ENCODE data around the gene MAPRE2. TPM values are rescaled to one million over a fixed set of nuclear protein-coding genes. Genes with fewer than 3 reads are reported as not detected.

MAPRE2 gene
- total RNA-seq, 1 donor from 2014 or later, result 42.6 TPM

DNA sequence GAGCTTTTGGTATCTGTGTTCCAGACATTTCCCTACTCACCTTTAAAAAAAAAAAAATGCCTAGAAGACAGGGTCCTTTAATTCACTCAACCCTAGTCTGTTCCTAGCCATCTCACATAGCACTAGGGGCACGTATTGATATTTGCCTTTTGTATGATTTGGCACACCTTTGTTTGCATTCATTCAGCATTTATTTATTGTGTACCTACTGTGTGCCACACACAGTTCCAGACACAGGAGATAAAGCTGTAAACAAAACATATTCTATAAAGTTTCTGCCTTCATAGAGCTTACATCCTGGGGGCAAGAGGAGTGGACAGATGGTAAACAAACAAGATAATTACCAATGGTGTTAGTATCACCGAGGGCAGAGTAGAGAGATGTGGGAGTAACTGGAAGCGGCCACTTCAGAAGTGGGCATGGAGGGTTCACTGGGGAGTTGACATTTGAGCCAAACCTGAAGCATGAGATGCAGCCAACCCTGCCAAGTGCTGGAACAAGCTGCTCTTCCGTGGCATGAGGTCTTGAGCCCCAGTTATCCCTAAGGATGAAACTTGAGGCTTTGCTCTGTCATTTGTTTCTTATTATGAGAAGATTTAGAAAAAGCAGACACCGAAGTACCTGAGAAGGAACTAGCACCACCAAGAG is 18.2 kb downstream of the MAPRE2 start:
- intact Hi-C loops (cut with micrococcal nuclease), result no loop called here

DNA sequence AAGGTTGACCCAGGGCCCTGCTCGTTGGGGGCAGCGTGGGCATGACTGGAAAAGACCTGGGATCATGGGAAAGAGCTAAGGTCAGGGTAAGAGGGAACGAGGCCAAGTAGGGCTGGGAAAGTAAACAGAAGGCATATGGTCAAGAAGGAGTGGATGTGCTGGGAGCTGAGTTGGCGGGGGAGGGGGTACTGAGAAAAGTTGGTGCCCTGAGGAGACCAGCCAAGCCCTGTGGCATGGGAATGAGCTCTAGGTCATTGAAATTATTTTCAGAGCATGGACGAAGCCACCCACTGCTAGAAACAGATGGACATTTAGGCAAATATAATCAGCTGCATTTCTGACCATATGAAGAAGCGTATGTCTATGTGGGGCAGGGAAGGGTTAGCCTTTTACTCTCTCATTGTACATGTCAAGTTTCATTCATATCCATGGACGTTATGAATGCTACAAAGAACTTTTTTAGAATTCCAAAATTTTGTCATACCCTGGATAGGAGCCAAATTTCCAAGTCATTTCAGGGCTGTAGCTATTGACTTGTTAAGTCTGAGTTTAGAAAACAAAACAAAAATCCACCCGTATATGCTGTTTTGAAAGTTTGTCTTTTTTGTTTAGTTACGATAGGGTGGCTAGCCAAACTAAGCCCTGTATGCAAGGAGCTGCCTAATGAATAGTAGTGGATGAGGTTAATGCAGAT is 19.1 kb downstream of the MAPRE2 start:
- intact Hi-C loops (cut with micrococcal nuclease), result no loop called here

DNA sequence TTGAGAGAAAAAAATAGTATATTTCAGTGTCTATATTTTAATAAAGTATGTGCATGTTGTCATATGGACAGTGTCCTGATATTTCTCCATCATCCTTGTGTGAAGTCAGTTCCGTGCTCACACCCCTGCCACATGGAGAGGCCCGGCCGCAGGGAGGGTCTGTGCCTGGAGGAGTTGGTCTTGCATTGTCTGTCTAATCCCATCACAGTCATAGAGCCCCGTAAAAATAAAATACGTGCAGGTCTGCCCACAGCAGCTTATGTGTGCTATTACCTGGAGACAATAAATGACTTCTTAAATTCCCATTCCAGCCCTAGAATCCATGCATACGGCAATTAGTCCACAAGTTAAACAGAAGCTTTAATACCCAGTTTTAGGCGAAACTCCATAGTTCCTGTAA is 20.1 kb downstream of the MAPRE2 start:
- intact Hi-C loops (cut with micrococcal nuclease), result no loop called here

DNA sequence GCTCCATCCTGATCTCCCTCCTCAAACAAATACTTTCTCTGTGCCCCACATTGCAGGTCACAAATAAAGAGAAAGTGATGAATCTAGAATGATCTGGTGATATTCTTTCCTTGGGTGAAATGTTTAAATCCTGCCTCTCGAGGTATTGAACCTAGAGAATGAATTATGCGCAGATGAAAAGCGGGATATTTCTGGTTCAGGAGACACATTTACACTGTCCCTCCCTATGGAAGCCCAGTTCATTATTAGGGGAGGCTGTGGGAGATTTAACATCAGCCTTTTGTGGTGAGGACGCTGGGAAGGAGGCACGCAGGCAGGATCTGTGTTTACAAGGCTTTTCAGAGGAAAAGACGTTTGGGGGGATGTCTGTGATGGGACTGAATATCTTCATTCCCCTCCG is 20.6 kb downstream of the MAPRE2 start:
- intact Hi-C loops (cut with micrococcal nuclease), result no loop called here

DNA sequence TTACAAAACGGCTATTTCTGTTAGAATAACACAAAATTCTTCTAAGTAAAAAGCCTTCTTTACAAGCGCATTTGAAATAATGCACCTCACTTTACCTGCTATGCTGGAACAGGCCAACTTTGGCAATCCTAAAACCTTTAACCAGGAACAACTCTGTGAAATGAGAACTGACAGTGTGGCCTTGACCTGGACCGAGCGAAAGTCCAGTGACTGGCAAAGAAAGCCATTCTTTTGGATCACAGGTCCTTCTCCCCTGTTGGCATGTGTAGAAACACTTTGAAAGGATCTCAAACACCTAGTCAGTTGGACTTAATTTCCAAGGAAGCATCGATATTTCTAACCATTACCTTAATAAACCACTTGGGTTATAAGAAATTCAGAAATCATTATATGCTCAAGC is 21.2 kb downstream of the MAPRE2 start:
- intact Hi-C loops (cut with micrococcal nuclease), result no loop called here

DNA sequence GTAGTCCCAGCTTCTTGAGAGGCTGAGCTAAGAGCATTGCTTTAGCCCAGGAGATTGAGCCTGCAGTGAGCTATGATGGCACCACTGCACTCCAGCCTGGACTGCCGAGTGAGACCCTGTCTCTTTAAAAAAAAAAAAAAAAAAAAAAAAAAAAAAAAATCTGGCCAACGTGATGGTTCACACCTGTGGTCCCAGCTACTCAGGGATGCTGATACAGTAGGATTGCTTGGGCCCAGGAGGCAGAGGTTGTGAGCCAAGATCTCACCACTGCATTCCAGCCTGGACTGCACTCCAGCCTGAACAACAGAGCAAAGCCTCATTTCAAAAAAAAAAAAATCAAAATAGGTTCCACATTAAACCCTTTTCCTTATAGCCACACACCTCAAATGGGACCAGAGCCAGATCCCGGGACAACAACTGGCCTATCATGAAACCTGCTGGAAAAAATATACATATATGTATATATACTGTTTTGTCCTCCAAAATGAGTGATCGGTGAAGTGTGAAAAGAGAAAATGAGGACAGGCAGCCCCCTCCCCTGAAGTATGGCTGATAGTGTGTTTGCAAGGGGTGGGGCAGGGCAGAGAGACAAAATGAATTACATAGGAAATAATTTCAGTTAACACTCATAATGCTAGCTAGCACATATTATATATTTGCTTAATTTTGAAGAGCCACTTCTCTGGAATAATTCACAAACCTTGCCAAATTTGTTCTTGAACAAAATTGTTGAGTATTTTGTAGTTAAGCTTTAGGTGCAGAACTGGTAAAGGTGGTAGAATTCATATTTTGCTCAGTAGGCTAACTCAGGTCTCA is 22.9 kb downstream of the MAPRE2 start:
- intact Hi-C loops (cut with micrococcal nuclease), result no loop called here

DNA sequence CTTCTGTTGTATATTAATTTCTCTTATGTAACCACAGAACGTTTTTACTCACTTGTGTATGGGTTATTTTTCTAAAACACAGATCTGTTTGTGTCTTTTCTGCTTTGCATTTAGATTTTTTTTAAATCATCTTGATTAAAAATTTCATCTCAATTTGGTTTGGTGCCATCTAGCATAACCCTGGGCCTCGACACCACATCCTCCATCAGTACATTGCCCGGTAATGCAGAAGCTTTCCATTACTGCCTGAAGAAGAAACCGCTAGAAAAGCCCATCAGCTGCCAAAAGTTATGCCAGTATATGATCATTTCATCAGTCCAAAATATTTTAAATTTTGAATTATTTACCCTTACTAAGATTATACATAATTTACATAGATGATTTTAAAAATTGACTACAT is 26.2 kb downstream of the MAPRE2 start:
- intact Hi-C loops (cut with micrococcal nuclease), result no loop called here

DNA sequence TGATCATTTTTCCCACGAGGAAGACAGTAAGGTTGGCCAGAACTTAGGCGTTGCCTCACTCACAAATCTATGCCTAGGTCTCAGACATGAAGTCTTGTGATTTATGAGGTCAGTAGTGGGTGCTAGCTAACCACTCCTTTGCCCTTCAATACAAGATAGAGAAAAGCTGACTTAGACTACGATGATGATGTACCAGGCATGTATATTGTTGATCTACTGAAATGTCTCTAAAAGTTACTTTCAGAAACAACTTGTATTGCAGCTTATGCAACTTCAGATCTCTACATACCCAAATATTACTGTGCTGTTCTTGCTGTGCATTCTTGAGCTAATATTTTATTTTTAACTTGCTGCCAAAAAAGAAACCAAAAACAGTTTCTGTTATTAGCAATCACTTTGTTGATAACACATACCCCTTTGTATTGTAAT is 30.6 kb downstream of the MAPRE2 start:
- intact Hi-C loops (cut with micrococcal nuclease), result no loop called here

DNA sequence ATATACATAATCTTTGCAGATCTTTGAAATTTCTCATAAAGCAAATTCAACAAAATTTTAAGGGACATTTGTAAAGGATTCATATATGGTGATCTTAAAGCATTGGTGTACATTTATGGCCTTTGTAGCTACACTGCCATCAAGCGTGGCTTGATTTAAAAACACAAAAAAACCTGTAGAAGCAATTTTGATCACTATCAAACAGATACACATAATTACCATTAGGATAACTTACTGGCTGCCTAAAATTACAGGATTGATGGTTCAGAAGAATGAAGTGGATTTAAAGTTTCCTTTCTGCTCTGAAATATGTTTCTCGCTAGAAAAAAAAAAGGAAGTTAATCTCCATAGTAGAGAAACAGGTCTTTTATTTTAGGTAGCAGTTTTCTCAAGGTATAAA is 31.4 kb downstream of the MAPRE2 start:
- intact Hi-C loops (cut with micrococcal nuclease), result no loop called here

DNA sequence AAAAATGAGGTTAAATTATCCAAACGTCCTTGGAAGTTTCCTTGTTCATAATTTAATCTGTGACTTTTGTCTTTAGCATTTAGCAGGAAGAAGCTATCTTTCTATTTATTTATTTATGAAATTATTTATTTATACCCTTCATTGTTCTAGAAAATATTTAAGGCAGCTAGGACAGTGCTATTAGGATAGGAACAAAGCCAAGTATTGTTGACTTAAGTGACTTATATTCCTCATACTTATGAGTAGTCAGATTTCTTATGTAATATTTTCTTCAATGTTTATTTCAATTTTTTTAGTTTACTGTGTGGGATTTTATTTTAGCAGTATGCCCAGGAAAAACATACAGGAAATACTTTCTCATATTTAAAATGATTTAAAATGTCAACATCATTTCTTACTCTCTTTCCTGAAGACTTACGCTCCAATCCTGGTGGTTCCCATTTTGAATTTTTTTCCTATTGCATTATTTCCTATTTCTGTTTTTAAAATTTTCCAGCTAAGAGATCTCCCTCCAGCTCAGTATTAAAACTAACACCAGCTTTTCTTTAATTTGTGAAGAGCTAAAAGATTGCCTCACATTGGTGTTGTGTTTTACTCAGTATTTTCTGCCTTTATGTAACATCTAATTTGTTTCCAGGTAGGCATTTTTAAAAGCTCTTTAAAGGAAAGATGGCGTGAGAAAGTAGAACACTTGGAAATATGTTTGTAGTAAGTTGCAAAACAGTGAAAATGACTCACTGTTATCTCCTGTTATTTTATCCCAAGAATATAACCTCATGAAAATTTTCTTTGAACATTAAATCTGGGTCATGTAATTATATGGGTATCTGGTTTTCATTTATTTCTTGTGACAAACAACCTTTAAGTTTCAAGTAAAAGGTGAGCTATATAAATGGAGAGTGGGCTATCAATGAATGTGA is 32.2 kb downstream of the MAPRE2 start:
- intact Hi-C loops (cut with micrococcal nuclease), result no loop called here

DNA sequence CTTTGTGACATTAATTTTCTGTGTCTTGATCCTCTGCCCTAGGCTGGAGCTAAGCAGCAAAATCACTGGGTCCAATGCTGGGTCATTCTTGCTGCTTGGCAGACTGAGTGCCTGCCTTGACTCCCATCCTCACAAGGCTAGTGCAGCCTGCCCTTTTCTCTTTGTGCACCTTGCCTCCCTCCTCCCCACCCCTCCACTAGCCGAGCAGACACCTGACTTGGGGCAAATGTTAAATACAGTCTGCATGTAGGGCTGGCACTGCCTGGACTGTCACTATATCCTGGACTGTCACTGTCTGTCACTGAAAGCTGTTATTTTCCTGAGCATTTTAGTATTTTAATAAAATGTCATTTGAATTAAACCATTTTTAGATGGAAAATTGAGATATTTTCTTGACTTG is 33.4 kb downstream of the MAPRE2 start:
- intact Hi-C loops (cut with micrococcal nuclease), result no loop called here

DNA sequence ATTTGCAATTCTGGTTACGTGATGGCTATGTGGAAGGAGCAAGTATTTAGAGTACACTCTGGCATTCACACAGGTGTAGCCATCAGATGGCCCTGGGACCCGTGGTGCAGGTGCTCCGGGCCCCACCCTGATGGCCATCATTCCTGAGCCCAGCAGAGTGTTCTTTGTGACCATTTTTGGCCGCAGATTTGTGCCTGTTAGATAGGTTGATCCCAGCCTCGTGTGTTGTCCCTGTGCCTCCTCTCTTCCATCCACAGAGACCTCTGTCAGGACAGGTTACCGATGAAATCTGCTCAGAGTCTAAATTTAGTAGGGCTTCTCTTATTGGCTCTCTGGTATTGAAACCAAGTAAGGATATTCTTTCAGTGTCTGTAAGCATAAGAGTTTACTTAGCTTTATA is 33.9 kb downstream of the MAPRE2 start:
- intact Hi-C loops (cut with micrococcal nuclease), result no loop called here

DNA sequence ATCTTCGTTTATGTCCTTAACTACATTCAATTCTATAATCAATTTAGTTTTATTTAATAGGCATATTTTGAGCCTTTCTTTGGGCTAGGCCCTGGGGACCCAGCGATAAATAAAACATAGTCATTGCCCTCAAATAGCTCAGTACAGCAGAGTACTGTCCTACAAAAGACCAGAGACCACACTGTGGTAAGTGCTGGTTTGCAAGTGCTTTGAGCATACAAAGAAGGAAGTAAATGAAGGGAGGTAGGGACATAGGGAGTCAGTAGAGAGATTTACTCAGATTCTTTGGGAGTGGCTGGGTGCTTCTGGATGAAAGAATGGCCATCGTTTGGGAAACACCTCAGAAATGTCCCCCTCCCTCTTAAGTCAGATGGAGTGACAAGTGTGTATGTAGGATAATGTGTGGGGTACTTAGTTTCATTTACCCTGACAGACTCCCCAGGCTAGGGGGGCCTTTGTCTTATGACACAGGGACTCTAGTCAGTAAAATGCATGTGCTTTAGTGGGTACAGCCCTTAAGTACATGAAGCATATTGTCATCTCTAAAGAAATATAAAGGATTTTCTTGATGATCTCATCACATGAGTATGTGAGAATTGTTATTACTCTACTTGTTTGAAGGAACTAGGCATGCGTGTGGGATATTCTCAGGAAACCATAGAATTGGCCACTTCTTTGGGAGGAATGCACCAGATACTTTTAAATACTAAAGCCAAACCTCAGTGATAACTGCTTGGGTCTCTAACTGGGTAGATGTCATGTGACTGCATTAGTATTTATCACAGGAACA is 35.1 kb downstream of the MAPRE2 start:
- intact Hi-C loops (cut with micrococcal nuclease), result no loop called here

DNA sequence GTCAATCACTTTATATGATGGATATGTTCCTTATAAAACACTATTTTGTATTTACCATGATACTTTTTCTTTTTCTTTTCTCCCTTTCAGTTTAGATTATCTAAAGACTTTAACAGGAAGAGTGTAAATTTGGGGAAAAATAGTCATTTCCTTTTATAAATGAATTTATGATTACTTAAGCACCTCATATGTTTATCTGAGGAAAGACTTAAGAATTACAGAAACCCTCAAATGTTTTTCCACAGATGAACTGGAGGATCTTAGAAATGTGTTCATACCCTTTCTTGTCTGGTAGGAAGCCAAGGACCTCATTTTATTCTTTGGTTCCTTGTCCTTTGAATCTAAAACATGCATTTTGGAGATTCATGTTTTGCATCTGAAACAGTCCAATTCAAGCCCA is 36.7 kb downstream of the MAPRE2 start:
- intact Hi-C loops (cut with micrococcal nuclease), result no loop called here

DNA sequence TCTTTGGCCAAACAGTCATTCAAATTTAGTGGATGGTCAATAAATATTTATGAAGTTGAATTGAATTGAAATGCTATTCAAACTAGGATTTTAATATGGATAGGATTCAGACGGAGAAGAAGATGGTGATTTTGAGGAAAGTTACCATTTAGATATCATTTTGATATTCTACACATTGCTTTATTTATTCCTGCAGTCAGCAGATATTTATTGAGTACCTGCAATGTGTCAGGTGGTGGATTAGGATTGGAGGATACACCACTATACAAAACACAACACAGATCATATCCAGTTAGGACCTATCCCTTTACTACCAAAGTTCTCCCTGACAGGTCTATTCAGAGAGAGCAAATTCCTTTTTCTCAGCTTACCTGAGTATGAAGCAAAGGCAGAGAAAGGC is 38.8 kb downstream of the MAPRE2 start:
- intact Hi-C loops (cut with micrococcal nuclease), result no loop called here

DNA sequence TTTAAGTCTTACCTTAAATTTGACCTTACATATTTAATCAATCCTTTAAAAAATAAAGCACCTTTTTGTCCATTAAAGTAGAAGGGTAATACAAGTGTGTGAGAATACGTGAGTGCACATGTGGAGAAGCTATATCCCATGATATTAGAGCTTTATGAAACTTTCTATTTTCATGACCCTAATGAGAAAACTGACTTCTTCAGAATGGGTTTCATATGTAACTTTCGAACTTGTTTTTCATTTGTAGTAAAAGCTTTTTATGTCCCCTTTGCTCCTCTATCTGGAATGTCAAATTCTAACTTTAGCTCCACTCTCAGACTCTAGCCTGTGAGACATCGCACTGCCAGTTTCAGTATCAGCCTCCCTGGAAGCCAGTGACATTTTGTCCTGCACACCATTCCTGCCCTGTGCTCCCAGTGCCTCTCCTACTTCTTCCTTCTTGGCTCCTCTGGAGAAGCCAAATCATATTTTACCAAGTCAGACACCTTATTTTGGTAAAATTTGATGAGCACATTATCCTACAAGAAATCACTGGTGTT is 42.0 kb downstream of the MAPRE2 start:
- intact Hi-C loops (cut with micrococcal nuclease), result no loop called here

DNA sequence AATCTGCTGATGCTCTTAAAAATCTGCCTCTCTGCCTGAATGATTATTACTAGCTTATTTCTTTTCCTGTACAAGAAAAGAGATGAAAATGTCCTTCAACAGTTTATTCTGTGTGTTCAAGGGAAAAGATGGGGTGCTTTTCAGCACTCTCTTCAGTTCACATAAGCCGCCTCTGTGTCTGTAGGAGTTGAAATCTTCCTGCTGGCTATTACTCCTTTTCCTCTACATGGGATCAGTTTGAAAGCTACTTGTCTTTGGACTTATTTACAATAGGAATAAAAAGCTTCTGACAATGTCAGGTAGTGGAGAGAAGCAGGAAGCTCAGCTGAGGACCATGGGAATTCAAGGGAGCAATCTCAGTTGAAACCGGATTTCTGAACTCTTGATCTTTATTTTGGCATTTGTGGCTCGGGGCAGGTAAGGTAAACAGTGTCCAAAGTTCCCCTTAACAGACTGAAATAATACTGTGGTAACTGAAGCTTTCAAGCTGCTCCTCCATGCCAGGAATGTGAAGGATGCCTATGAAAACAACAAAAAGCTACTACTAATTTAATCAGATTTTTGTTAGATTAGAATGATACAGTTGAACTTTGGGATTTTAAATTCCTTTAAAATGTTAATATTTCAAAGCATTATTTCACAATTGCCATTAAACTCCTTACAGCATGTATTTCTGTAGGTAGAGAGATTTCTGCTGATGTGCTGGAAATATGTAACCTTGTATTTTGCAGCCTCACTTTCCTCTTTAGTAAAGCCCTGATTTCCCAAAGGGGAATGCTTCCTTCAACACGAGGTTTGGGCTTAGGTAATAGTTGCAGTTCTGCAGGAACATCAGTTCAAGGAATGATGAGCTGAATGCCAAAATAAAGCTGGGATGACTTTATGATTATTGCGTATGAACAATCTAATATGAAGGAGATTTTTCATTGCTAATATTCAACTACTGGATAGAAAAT is 43.6 kb downstream of the MAPRE2 start:
- intact Hi-C loops (cut with micrococcal nuclease), result no loop called here

DNA sequence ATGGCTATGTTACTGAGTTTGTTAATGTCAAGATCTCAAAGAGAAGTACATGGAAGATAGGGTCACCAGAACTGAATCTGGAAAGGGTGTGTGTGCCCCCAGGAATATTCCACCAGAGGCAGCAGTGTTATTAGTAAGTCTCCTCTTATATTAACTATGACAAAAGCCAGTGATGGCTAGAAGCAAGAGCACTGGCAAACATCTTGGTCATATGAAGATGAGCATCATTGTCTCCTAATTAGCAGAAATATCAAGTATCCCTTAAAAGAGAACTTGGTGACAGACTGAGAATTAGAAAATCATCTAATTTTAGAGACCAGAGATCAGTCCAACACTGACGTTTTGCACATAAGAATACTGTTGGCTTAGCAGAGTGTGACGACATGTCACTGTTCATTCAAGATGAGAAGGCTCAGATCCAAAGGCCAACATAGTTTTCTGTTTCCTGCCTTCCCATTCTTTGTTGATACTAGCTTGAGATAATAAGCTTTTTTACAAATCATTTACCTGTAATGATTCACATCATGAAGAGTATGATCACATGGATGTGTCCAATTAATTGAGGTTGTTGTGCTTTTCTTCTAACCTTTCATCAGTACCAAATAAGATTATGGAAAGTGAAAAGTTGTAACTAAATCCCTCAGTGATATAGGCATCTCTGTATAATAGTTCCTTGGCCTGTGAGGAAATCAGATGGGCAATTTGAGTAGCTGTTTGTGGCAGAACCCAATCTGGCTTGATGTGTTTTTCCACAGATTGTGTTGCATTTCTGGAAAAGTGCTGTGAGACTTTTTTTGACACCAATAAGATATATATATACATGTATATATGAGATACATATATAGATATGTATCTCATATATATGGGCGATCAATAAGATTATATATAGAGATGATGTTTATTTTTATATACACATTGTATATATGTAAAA is 44.5 kb downstream of the MAPRE2 start:
- intact Hi-C loops (cut with micrococcal nuclease), result no loop called here

All from T-helper 1 cell treated with Interleukin-12 subunit alpha and Interleukin-12 subunit beta and Interleukin-4 antibody, amounts not matched to agents 30 ng/mL and 1 ng/mL, for 36 hours (primary cell).